Suprapubic skin (tissue), 3 donors: ENCODE results near the gene SHROOM1.

ENCODE experiments used
- POLR2AphosphoS5 ChIP-seq, 3 donors: sonication (generic); formaldehyde crosslinking; IDR thresholded peaks; one replicate each; pipeline ENCODE4 v1.6.1; 2017; ENCODE audit warnings: antibody characterized with exemption in 3 of 3
- TF ChIP-seq, protein P1 (sequence below), 2 donors: fragments of 200-600 bp in 1 of 2; fragments of 450-650 bp in 1 of 2; sonication (generic) in 1 of 2; IDR thresholded peaks; one replicate each; pipeline ENCODE4 v1.5.1; 2016 to 2019; ENCODE audit warnings: antibody characterized with exemption in 2 of 2, mild to moderate bottlenecking in 1 of 2, moderate library complexity in 1 of 2

GRCh38 chr5:132791026-132791425 is 39.4 kb downstream of the SHROOM1 start:
- TF ChIP-seq POLR2AphosphoS5 (IDR thresholded peaks at IDR 0.05) = no peak
- TF ChIP-seq, protein P1, sequence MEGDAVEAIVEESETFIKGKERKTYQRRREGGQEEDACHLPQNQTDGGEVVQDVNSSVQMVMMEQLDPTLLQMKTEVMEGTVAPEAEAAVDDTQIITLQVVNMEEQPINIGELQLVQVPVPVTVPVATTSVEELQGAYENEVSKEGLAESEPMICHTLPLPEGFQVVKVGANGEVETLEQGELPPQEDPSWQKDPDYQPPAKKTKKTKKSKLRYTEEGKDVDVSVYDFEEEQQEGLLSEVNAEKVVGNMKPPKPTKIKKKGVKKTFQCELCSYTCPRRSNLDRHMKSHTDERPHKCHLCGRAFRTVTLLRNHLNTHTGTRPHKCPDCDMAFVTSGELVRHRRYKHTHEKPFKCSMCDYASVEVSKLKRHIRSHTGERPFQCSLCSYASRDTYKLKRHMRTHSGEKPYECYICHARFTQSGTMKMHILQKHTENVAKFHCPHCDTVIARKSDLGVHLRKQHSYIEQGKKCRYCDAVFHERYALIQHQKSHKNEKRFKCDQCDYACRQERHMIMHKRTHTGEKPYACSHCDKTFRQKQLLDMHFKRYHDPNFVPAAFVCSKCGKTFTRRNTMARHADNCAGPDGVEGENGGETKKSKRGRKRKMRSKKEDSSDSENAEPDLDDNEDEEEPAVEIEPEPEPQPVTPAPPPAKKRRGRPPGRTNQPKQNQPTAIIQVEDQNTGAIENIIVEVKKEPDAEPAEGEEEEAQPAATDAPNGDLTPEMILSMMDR (IDR thresholded peaks at IDR 0.05) = no peak
